IMR-90 (cell line): ENCODE results near the gene AHCYL2. TPM values are rescaled to one million over a fixed set of nuclear protein-coding genes. Genes with fewer than 3 reads are reported as not detected.

ENCODE experiments used
- ATAC-seq: fragments of 200-7000 bp; cut with Tn5 transposase; 2 replicates; pipeline ENCODE4 v1.9.1; 2020; ENCODE audit warnings: low read depth, mild to moderate bottlenecking, moderate library complexity
- BruUV-seq: library from RNA; stranded (reverse); fragments of 400-500 nt; replicated peaks from 2 replicates; lab custom pipeline; 2021; lab: Mats Ljungman, UMichigan
- CTCF ChIA-PET: fragments of 300-600 bp; formaldehyde crosslinking; extraction: SDS; loops from one replicate; lab custom pipeline; 2021; ENCODE audit warnings: antibody characterized with exemption; lab: Yijun Ruan, JAX
- POLR2A ChIA-PET: fragments of 300-600 bp; sonication (Branson Sonifier 250); formaldehyde crosslinking; loops from one replicate; lab custom pipeline; 2022; ENCODE audit warnings: antibody characterized with exemption; ENCODE audit not compliant: unreplicated experiment; lab: Charles Lee
- DNase-seq: peaks from one replicate; pipeline ENCODE4 v3.0.0; 2013
- H2AFZ ChIP-seq: replicated peaks from 2 replicates; pipeline ENCODE3; 2013; ENCODE audit warnings: low read length, mild to moderate bottlenecking; ENCODE audit not compliant: poor library complexity
- H2AK5ac ChIP-seq: 2 replicates; pipeline ENCODE4 v1.6.1; 2013; ENCODE audit warnings: low read depth, low read length, inconsistent platforms
- H2AK9ac ChIP-seq: replicated peaks from 2 replicates; pipeline ENCODE3; 2013; ENCODE audit warnings: mild to moderate bottlenecking, low read depth, low read length, moderate library complexity; ENCODE audit not compliant: poor library complexity
- H2BK120ac ChIP-seq: 2 replicates; pipeline ENCODE4 v1.6.1; 2013; ENCODE audit warnings: low read depth, low read length, inconsistent platforms
- H2BK15ac ChIP-seq: 3 replicates; pipeline ENCODE4 v1.6.1; 2013; ENCODE audit warnings: low read depth, low read length, inconsistent platforms
- H2BK20ac ChIP-seq: 2 replicates; pipeline ENCODE4 v1.6.1; 2013; ENCODE audit warnings: low read depth, mild to moderate bottlenecking, inconsistent platforms, low read length, moderate library complexity
- H2BK5ac ChIP-seq: 2 replicates; pipeline ENCODE4 v1.6.1; 2013; ENCODE audit warnings: mild to moderate bottlenecking, low read depth, low read length, inconsistent platforms; ENCODE audit not compliant: poor library complexity, severe bottlenecking
- H3K14ac ChIP-seq: replicated peaks from 2 replicates; pipeline ENCODE4 v1.6.1; 2013; ENCODE audit warnings: low read depth, low read length, inconsistent platforms
- H3K18ac ChIP-seq: 2 replicates; pipeline ENCODE4 v1.6.1; 2013; ENCODE audit warnings: low read depth, low read length, control low read depth
- H3K23ac ChIP-seq: 2 replicates; pipeline ENCODE4 v1.6.1; 2013; ENCODE audit warnings: low read depth, low read length, inconsistent platforms
- H3K27ac ChIP-seq: 2 replicates; pipeline ENCODE4 v1.5.1; 2013; ENCODE audit warnings: mild to moderate bottlenecking, control low read depth, low read length; ENCODE audit not compliant: insufficient read depth
- H3K27me3 ChIP-seq: 2 replicates; pipeline ENCODE4 v1.6.1; 2013; ENCODE audit warnings: low read length; ENCODE audit not compliant: control insufficient read depth, insufficient read depth
- H3K36me3 ChIP-seq: 2 replicates; pipeline ENCODE4 v1.6.1; 2013; ENCODE audit warnings: low read length, mixed read lengths; ENCODE audit not compliant: control insufficient read depth, insufficient read depth
- H3K4ac ChIP-seq: 2 replicates; pipeline ENCODE4 v1.6.1; 2013; ENCODE audit warnings: low read depth, low read length, inconsistent platforms
- H3K4me1 ChIP-seq: 2 replicates; pipeline ENCODE4 v1.6.1; 2013; ENCODE audit warnings: low read length, mixed read lengths; ENCODE audit not compliant: control insufficient read depth, insufficient read depth
- H3K4me2 ChIP-seq: 2 replicates; pipeline ENCODE4 v1.6.1; 2013; ENCODE audit warnings: low read depth, mild to moderate bottlenecking, control low read depth, low read length, moderate library complexity
- H3K4me3 ChIP-seq: 2 replicates; pipeline ENCODE4 v1.5.1; 2013; ENCODE audit warnings: low read depth, mild to moderate bottlenecking, control low read depth, low read length, moderate library complexity; ENCODE audit not compliant: insufficient read depth
- H3K56ac ChIP-seq: 2 replicates; pipeline ENCODE4 v1.6.1; 2013; ENCODE audit warnings: low read length, inconsistent platforms; ENCODE audit not compliant: insufficient read depth; ENCODE audit errors: extremely low read depth
- H3K79me1 ChIP-seq, 2 experiments: 2 replicates each; pipeline ENCODE4 v1.6.1; 2013; ENCODE audit warnings: low read length in 2 of 2, inconsistent platforms in 1 of 2, low read depth in 1 of 2
- H3K9ac ChIP-seq: 2 replicates; pipeline ENCODE4 v1.6.1; 2013; ENCODE audit warnings: low read depth, low read length, control low read depth
- H3K9me1 ChIP-seq: 2 replicates; pipeline ENCODE4 v1.6.1; 2013; ENCODE audit warnings: low read length, inconsistent platforms; ENCODE audit not compliant: insufficient read depth
- H3K9me3 ChIP-seq: 2 replicates; pipeline ENCODE4 v1.6.1; 2013; ENCODE audit warnings: low read length; ENCODE audit not compliant: control insufficient read depth, insufficient read depth
- H4K20me1 ChIP-seq: 2 replicates; pipeline ENCODE4 v1.6.1; 2013; ENCODE audit warnings: low read length, inconsistent platforms; ENCODE audit not compliant: insufficient read depth
- H4K5ac ChIP-seq: 2 replicates; pipeline ENCODE4 v1.6.1; 2013; ENCODE audit warnings: mild to moderate bottlenecking, low read depth, low read length, control low read depth
- H4K8ac ChIP-seq, 2 experiments: 2 replicates each; pipeline ENCODE4 v1.6.1; 2013; ENCODE audit warnings: low read depth in 2 of 2, low read length in 2 of 2, control low read depth in 1 of 2, inconsistent platforms in 1 of 2
- H4K91ac ChIP-seq: 2 replicates; pipeline ENCODE4 v1.6.1; 2013; ENCODE audit warnings: low read depth, low read length, inconsistent platforms; ENCODE audit not compliant: insufficient read depth
- BHLHE40 ChIP-seq: fragments of 150-350 bp; IDR thresholded peaks from 2 replicates; pipeline ENCODE4 v1.6.1; 2016; ENCODE audit warnings: mild to moderate bottlenecking, low read depth, low read length
- CEBPB ChIP-seq: IDR thresholded peaks from 2 replicates; pipeline ENCODE4 v1.6.1; 2012; ENCODE audit warnings: low read depth, low read length, improper control_type of control experiment
- CHD1 ChIP-seq: IDR thresholded peaks from 2 replicates; pipeline ENCODE4 v1.6.1; 2012; ENCODE audit warnings: low read depth, low read length, improper control_type of control experiment
- FOS ChIP-seq: fragments of 150-350 bp; IDR thresholded peaks from 2 replicates; pipeline ENCODE4 v1.6.1; 2016; ENCODE audit warnings: low read depth, low read length
- MAFK ChIP-seq: IDR thresholded peaks from 2 replicates; pipeline ENCODE4 v1.6.1; 2012; ENCODE audit warnings: low read depth, low read length, improper control_type of control experiment
- MAZ ChIP-seq: IDR thresholded peaks from 2 replicates; pipeline ENCODE4 v1.6.1; 2012; ENCODE audit warnings: low read depth, mild to moderate bottlenecking, low read length, improper control_type of control experiment, moderate library complexity, borderline replicate concordance
- RCOR1 ChIP-seq: IDR thresholded peaks from 2 replicates; pipeline ENCODE4 v1.6.1; 2012; ENCODE audit warnings: mild to moderate bottlenecking, low read length, improper control_type of control experiment; ENCODE audit not compliant: insufficient replicate concordance
- SMC3 ChIP-seq: fragments of 150-350 bp; IDR thresholded peaks from 2 replicates; pipeline ENCODE4 v1.6.1; 2016; ENCODE audit warnings: low read depth, mild to moderate bottlenecking, antibody characterized with exemption, low read length, moderate library complexity
- WGBS, 2 experiments: methylation state at CpG; one replicate each; pipeline versions ENCODE4 v1.1.5 to v1.1.7; 2013; ENCODE audit warnings: missing lambda C conversion rate in 2 of 2; ENCODE audit not compliant: insufficient read length in 1 of 2; ENCODE audit errors: extremely low coverage in 2 of 2; 5-methylcytosine and 5-hydroxymethylcytosine counted together
- dilution Hi-C: fragments of 300-500 bp; cut with HindIII; formaldehyde crosslinking; loops from one replicate; pipeline ENCODE4 v1.14.3; 2018; ENCODE audit warnings: low sequenced_read_pairs; ENCODE audit not compliant: unreplicated experiment
- in situ Hi-C: fragments of 300-500 bp; cut with MboI; formaldehyde crosslinking; loops from 3 replicates; pipeline ENCODE4 v1.14.3; 2019; ENCODE audit warnings: low sequenced_read_pairs, inconsistent platforms, mixed read lengths
- intact Hi-C: fragments of 100-400 bp; cut with micrococcal nuclease; formaldehyde crosslinking; loops from 2 replicates; pipeline ENCODE4 v1.10.0; 2022
- polyA plus RNA-seq, 3 experiments: library from polyadenylated mRNA; depleted of rRNA; stranded (reverse); fragments of >200 nt; gene quantifications; 2 replicates each; pipeline ENCODE4 v1.2.3, GENCODE V29; 2012; ENCODE audit warnings: low replicate concordance in 1 of 3
- total RNA-seq: library from RNA; depleted of rRNA; stranded (reverse); fragments of >200 nt; gene quantifications from 2 replicates; pipeline ENCODE4 v1.2.3, GENCODE V29; 2012

Gene AHCYL2
- total and polyA plus RNA-seq, 2 of the 4 experiments (the other 2 are of a cell fraction), result 5.7 to 7.6 TPM

DNA sequence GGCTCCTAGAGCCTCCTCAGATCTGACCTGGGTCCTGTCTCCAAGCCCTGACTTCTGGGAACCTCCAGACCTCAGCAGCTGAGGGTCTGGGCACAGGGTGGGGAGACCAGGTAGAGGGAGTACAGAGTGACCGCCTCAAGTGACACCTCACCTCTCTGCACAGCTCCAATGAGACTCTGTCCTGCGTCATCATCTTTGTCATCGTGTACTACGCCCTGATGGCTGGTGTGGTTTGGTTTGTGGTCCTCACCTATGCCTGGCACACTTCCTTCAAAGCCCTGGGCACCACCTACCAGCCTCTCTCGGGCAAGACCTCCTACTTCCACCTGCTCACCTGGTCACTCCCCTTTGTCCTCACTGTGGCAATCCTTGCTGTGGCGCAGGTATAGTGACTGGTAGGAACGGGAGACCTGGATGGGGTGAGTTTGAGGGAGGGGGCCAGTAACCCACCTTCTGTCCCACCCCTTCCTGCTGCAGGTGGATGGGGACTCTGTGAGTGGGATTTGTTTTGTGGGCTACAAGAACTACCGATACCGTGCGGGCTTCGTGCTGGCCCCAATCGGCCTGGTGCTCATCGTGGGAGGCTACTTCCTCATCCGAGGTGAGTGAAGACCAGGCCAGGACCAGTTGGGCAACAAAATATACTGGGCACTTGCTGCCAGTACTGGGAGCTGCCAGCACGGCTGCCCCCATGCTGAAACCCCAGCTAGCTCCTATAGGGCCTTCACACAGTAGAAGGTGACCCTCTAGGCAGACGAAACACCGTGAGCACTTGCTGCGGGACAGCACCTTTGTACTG, 18.6 kb upstream of the AHCYL2 start:
- DNase-seq, result no peak
- H3K27ac ChIP-seq, result no peak overlapping the region
- no peak overlapping the region for H2AFZ ChIP-seq
- H2BK5ac ChIP-seq, result no peak overlapping the region
- H4K91ac ChIP-seq, result no peak overlapping the region
- BruUV-seq, result no TSS peak
- in situ Hi-C loops (loop anchor here (5.0 kb wide), 1 partner anchor 39 kb away; no protein-coding TSS in a partner anchor), dilution Hi-C loops (no loop called here), intact Hi-C loops (no loop called here)
- no peak overlapping the region for H2AK5ac ChIP-seq
- ChIA-PET POLR2A (no interaction called here), CTCF (interaction anchor here (1.4 to 1.5 kb wide), 2 partner anchors 12 to 42 kb away, joined by 3 to 4 read pairs; no protein-coding TSS in a partner anchor)
- H3K79me1 ChIP-seq, result peaks cover 0 to 9% of the 10 kb centered on the region in 2 experiments; a peak in 2 of 4 replicates
- H3K18ac ChIP-seq, result no peak overlapping the region
- H2BK20ac ChIP-seq, result no peak overlapping the region
- H4K8ac ChIP-seq, result no peak overlapping the region
- H3K56ac ChIP-seq, result no peak overlapping the region
- no peaks in the 10 kb centered on the region for H3K9me1 ChIP-seq
- no peak overlapping the region for H2BK15ac ChIP-seq
- no peaks in the 10 kb centered on the region for H3K9me3 ChIP-seq
- peaks cover 39% of the 10 kb centered on the region for H3K36me3 ChIP-seq
- H2AK9ac ChIP-seq, result peak overlapping the region; percentile 25
- H3K4me3 ChIP-seq, result no peak overlapping the region
- 88% methylated on average over 7 of the region's 18 CpGs; no CpG with 5 or more reads in 1 of the 2 experiments for WGBS, 2 experiments
- H3K23ac ChIP-seq, result no peak overlapping the region
- no peaks in the 10 kb centered on the region; the same call in 1 of the 2 replicates for H4K20me1 ChIP-seq
- no peak overlapping the region for H3K14ac ChIP-seq
- H2BK120ac ChIP-seq, result no peak overlapping the region
- no peak overlapping the region for H3K4me2 ChIP-seq
- TF ChIP-seq FOS (no peak), MAZ (no peak), CEBPB (no peak), BHLHE40 (no peak), MAFK (no peak), RCOR1 (no peak), CHD1 (no peak), SMC3 (no peak)
- no peak overlapping the region for H4K5ac ChIP-seq
- H3K9ac ChIP-seq, result no peak overlapping the region
- no peaks in the 10 kb centered on the region for H3K27me3 ChIP-seq
- H3K4ac ChIP-seq, result no peak overlapping the region
- H3K4me1 ChIP-seq, result 0 out of 2 replicates have a peak, but pooled peaks cover 1% of the 10 kb centered on the region
- no peak for ATAC-seq
